CD8-positive, alpha-beta memory T cell (primary cell): ENCODE measurements around the gene GLIPR2. TPM values are rescaled to one million over a fixed set of nuclear protein-coding genes. Genes with fewer than 3 reads are reported as not detected.

Source experiments
- CTCF ChIA-PET: fragments of 350-600 bp; sonication (Branson Sonifier 250); formaldehyde crosslinking; loops from one replicate; lab custom pipeline; 2021; ENCODE audit warnings: antibody characterized with exemption; lab: Charles Lee
- POLR2A ChIA-PET: fragments of 350-600 bp; sonication (Branson Sonifier 250); formaldehyde crosslinking; loops from one replicate; lab custom pipeline; 2021; ENCODE audit warnings: antibody characterized with exemption; lab: Charles Lee
- DNase-seq, 5 donors: peaks; one replicate each; pipeline versions ENCODE4 v3.0.0 to v3.0.0-alpha.2; 2020 to 2022; ENCODE audit warnings: mixed read lengths in 1 of 5
- H3K27ac ChIP-seq: one replicate; pipeline ENCODE4 v1.7.0; 2013; ENCODE audit warnings: low read depth, mild to moderate bottlenecking, low read length, moderate library complexity
- H3K27me3 ChIP-seq: 2 replicates; pipeline ENCODE4 v1.7.0; 2013; ENCODE audit warnings: low read length, mild to moderate bottlenecking; ENCODE audit not compliant: insufficient read depth, poor library complexity, severe bottlenecking
- H3K36me3 ChIP-seq: 2 replicates; pipeline ENCODE4 v1.7.0; 2013; ENCODE audit warnings: mild to moderate bottlenecking, low read length, moderate library complexity; ENCODE audit not compliant: insufficient read depth
- H3K4me1 ChIP-seq: 2 replicates; pipeline ENCODE4 v1.7.0; 2013; ENCODE audit warnings: mild to moderate bottlenecking, low read length, moderate library complexity; ENCODE audit not compliant: insufficient read depth
- H3K4me3 ChIP-seq: 2 replicates; pipeline ENCODE4 v1.7.0; 2013; ENCODE audit warnings: mild to moderate bottlenecking, low read length
- H3K9me3 ChIP-seq: 2 replicates; pipeline ENCODE4 v1.7.0; 2013; ENCODE audit warnings: mild to moderate bottlenecking, low read length
- H3K27ac Mint-ChIP-seq, 8 donors: one replicate each; pipeline ENCODE4 v1.8.0; 2020 to 2021; ENCODE audit warnings: mixed read lengths in 8 of 8, mild to moderate bottlenecking in 6 of 8, inconsistent platforms in 3 of 8, moderate library complexity in 3 of 8
- H3K27me3 Mint-ChIP-seq, 2 donors: one replicate each; pipeline ENCODE4 v1.8.0; 2020 to 2021; ENCODE audit warnings: mixed read lengths in 2 of 2, mild to moderate bottlenecking in 1 of 2, moderate library complexity in 1 of 2
- H3K36me3 Mint-ChIP-seq, 3 donors: one replicate each; pipeline ENCODE4 v1.8.0; 2020 to 2021; ENCODE audit warnings: mixed read lengths in 3 of 3, inconsistent platforms in 1 of 3, mild to moderate bottlenecking in 1 of 3
- H3K4me1 Mint-ChIP-seq, 3 donors: one replicate each; pipeline ENCODE4 v1.8.0; 2020 to 2021; ENCODE audit warnings: mixed read lengths in 3 of 3, inconsistent platforms in 1 of 3, mild to moderate bottlenecking in 1 of 3
- H3K4me3 Mint-ChIP-seq, 7 donors: one replicate each; pipeline ENCODE4 v1.8.0; 2020 to 2021; ENCODE audit warnings: mixed read lengths in 7 of 7, mild to moderate bottlenecking in 6 of 7, moderate library complexity in 4 of 7, inconsistent platforms in 2 of 7
- H3K9me3 Mint-ChIP-seq, 5 donors: one replicate each; pipeline ENCODE4 v1.8.0; 2020 to 2022; ENCODE audit warnings: mixed read lengths in 5 of 5, mild to moderate bottlenecking in 3 of 5, moderate library complexity in 2 of 5, inconsistent platforms in 1 of 5
- polyA plus RNA-seq: library from polyadenylated mRNA; unstranded; fragments of 300-500 nt; fragmentation: Illumina TruSeq; gene quantifications from one replicate; pipeline ENCODE4 v1.2.3, GENCODE V29; 2021
- total RNA-seq, 2 experiments: library from RNA; stranded (reverse); gene quantifications; one replicate each; pipeline ENCODE4 v1.2.3, GENCODE V29; 2021

Gene GLIPR2
- total and polyA plus RNA-seq, 3 experiments from 2014 or later = 17.1 to 139 (median 17.5) TPM

DNA sequence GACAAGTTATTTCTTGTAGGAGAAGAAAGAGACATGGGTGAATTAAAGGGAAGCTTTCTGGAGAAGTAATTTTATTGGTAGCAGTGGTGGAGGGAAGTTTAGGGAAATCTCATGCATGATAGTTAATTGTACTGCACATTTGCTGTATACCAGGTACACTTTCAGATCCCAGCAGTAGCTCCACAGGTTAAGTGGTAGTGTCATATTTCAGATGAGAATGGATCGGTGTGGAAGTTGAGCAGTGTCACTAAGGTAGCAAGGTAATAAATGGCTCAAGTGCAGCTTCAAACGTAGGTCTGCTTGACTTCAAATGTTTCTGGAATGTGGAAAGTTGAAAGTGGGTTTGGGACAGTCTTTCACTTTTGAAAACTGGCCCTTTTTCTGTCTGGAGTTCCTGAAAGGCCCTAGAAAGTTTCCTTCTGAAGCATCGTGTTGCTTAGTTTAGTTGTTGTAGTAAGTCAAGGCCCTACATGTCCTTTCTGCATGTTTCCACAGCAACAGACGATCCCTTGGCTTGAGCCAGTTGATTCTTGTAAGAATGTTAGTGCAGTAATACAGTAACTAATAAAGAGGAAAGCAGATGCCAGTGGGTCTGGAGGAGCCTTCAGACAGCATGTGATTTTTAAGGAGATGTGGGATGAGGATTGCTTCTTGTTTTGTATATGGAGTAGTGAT, 57.9 kb downstream of the GLIPR2 start:
- Histone ChIP-seq H3K4me3 (no peak overlapping the region), H3K4me1 (peaks cover 41% of the 10 kb centered on the region), H3K27ac (no peak overlapping the region), H3K27me3 (no peaks in the 10 kb centered on the region), H3K9me3 (no peaks in the 10 kb centered on the region), H3K36me3 (peaks cover 9% of the 10 kb centered on the region)
- peak overlapping the region in 7 of 8 donors; percentile 32 to 94 (median 72) for H3K27ac Mint-ChIP-seq
- H3K27me3 Mint-ChIP-seq = peaks cover 0 to 4% of the 10 kb centered on the region in 2 donors
- H3K9me3 Mint-ChIP-seq = no peaks in the 10 kb centered on the region
- DNase-seq = no peak
- peaks cover 0 to 53% (median 10%) of the 10 kb centered on the region in 3 donors for H3K36me3 Mint-ChIP-seq
- peak overlapping the region in 5 of 7 donors; percentile 24 to 76 (median 47) for H3K4me3 Mint-ChIP-seq
- ChIA-PET POLR2A (interaction anchor here (1.0 kb wide), 1 partner anchor 134 kb away, joined by 3 read pairs; no protein-coding TSS in a partner anchor), CTCF (interaction anchor here (1.1 to 2.2 kb wide), 3 partner anchors 11 to 92 kb away, joined by 3 to 9 read pairs (median 4); no protein-coding TSS in a partner anchor)
- H3K4me1 Mint-ChIP-seq = peaks cover 50 to 66% (median 62%) of the 10 kb centered on the region in 3 donors

DNA sequence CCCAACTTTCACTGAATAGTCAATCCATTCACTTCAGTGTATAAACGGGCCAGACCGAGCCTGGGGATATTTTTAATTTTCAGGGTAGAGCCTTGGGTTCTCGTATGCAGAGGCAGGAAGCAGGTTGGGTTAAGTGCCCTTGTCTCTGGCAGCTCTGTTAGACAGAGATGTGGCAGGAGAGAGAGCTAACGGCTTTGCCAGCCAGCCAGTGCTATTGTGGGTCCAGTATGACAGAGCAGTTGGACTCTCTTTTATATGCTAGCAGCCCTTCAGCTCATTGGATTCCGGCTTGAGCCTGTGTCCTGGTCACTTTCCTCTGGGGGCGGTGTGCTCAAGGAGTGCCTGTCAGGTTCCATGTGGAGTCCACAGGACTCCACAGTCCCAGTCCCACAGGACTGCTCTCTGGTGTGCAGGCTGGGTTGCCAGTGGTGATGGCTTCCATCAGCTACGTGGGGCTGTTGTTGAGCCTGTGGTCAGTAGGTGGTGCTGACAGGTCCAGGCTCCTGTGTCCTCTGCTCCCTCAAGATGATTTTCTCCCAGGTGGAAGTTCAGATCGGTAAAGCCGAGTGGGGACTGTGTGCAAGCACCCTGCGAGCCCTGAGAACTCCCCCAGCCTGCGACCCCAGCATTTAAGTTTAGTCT, 68.5 kb downstream of the GLIPR2 start:
- H3K4me3 Mint-ChIP-seq = no peak overlapping the region
- no peaks in the 10 kb centered on the region for H3K9me3 Mint-ChIP-seq
- Histone ChIP-seq H3K4me1 (peaks cover 23% of the 10 kb centered on the region), H3K27me3 (no peaks in the 10 kb centered on the region), H3K27ac (no peak overlapping the region), H3K4me3 (no peak overlapping the region), H3K36me3 (peaks cover 79% of the 10 kb centered on the region), H3K9me3 (no peaks in the 10 kb centered on the region)
- H3K27me3 Mint-ChIP-seq = peaks cover 0 to 2% of the 10 kb centered on the region in 2 donors
- H3K36me3 Mint-ChIP-seq = peaks cover 0 to 97% (median 30%) of the 10 kb centered on the region in 3 donors
- ChIA-PET CTCF (interaction anchor here (0.7 kb wide), 1 partner anchor 1339 kb away, joined by 3 read pairs; no protein-coding TSS in a partner anchor), POLR2A (interaction anchor here (1.5 kb wide), 1 partner anchor 14 kb away, joined by 3 read pairs; no protein-coding TSS in a partner anchor)
- peak overlapping the region in 3 of 8 donors; percentile 11 to 72 (median 71) for H3K27ac Mint-ChIP-seq
- H3K4me1 Mint-ChIP-seq = peaks cover 24 to 57% (median 55%) of the 10 kb centered on the region in 3 donors
- no peak for DNase-seq

DNA sequence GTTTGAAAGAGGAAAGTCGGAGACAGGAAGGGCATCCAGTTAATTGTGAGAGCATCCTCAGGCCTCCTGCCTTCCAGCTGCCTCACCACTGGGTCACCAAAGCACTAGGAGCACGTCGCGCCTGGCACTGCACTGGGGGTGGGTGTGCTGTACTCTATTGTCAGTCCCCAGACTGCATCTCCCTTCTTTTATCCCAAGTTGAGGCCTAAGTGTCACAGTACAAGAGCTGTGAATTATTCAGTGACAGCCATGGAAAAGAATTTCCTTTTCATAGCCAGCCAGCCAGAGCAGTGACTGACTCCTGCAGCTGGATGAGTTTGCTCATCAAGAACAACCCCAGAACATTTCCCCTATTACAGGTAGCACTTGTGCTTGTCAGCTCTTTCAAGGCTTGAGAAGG, 70.5 kb downstream of the GLIPR2 start:
- Histone ChIP-seq H3K9me3 (no peaks in the 10 kb centered on the region), H3K27me3 (no peaks in the 10 kb centered on the region), H3K36me3 (peaks cover 66% of the 10 kb centered on the region), H3K4me3 (no peak overlapping the region), H3K27ac (no peak overlapping the region), H3K4me1 (peaks cover 27% of the 10 kb centered on the region)
- ChIA-PET CTCF (no interaction called here), POLR2A (no interaction called here)
- no peaks in the 10 kb centered on the region for H3K9me3 Mint-ChIP-seq
- peaks cover 0 to 98% (median 33%) of the 10 kb centered on the region in 3 donors for H3K36me3 Mint-ChIP-seq
- peak overlapping the region in 7 of 8 donors; percentile 27 to 89 (median 69) for H3K27ac Mint-ChIP-seq
- H3K27me3 Mint-ChIP-seq = peaks cover 0 to 2% of the 10 kb centered on the region in 2 donors
- H3K4me1 Mint-ChIP-seq = peaks cover 36 to 73% (median 64%) of the 10 kb centered on the region in 3 donors
- peak overlapping the region in 1 of 7 donors; percentile 75 for H3K4me3 Mint-ChIP-seq
- DNase-seq = no peak

DNA sequence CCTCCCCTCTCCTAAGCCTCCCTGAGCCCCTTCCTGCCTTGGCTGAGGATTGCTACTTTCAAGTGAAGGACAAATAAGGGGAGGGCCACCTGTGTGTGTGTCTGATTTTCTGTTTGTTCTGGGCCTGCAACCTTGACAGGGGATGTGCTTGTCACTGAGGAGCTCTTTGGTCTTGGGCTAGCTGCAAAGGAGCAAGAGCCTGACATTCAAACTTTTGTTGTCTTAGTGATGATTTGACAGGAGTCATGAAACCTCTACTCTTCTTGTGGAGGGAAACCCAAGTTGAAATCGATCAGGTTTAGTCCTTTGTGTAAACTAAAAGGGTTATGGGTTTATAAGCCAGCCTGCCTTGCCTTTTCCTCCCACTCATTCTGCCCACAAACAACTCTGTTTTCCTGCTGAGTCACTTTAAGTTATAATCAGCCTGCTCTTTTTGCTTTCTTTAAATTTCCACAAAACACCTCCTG, 71.0 kb downstream of the GLIPR2 start:
- POLR2A ChIA-PET = no interaction called here
- H3K4me1 Mint-ChIP-seq = peaks cover 34 to 69% (median 68%) of the 10 kb centered on the region in 3 donors
- peak overlapping the region; percentile 67 to 89 (median 78) for H3K27ac Mint-ChIP-seq
- Histone ChIP-seq H3K36me3 (peaks cover 65% of the 10 kb centered on the region), H3K9me3 (no peaks in the 10 kb centered on the region), H3K27ac (peak overlapping the region; percentile 28), H3K27me3 (no peaks in the 10 kb centered on the region), H3K4me3 (no peak overlapping the region), H3K4me1 (peaks cover 27% of the 10 kb centered on the region)
- no peak for DNase-seq
- CTCF ChIA-PET = no interaction called here
- peaks cover 0 to 2% of the 10 kb centered on the region in 2 donors for H3K27me3 Mint-ChIP-seq
- no peaks in the 10 kb centered on the region for H3K9me3 Mint-ChIP-seq
- peaks cover 0 to 98% (median 32%) of the 10 kb centered on the region in 3 donors for H3K36me3 Mint-ChIP-seq
- no peak overlapping the region for H3K4me3 Mint-ChIP-seq

DNA sequence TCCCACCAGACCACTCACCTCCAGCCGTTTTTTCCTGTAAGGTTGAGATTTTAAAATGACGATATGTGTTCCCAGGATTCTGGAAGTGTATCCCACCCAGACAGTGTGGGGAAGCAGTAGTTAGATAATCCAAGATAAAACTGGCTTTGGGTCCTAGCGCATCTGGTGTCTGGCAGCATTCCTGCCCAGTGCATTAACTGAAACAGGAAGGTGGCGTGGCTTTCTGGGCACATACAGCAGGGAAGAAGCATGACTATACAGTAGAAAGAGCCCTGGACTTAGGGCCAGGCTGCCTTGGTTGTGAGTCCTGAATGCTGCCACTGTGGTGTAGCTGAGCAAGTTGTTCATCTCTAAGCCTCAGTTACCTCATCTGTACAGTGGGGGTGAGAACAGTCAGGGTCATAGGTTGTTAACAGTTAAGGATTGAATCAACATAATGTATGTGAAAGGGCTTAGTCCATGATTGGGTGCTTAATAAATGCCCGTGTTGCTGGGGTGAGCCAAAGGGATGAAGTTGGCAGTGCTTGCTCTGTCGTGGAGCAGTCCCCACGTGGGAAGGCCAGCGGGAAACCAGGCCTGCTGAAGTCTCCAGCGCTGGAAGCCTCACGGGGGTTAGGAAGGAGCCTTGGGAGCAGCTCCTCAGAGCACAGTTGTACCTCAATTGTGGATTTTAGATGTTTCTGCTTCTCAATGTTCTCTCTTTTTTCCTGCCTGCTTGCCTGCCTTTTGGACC, 72.2 kb downstream of the GLIPR2 start:
- POLR2A ChIA-PET = no interaction called here
- Histone ChIP-seq H3K9me3 (no peaks in the 10 kb centered on the region), H3K4me3 (no peak overlapping the region), H3K27me3 (no peaks in the 10 kb centered on the region), H3K4me1 (peaks cover 27% of the 10 kb centered on the region), H3K27ac (no peak overlapping the region), H3K36me3 (peaks cover 64% of the 10 kb centered on the region)
- DNase-seq = no peak
- peaks cover 0 to 2% of the 10 kb centered on the region in 2 donors for H3K27me3 Mint-ChIP-seq
- H3K36me3 Mint-ChIP-seq = peaks cover 0 to 98% (median 27%) of the 10 kb centered on the region in 3 donors
- H3K4me1 Mint-ChIP-seq = peaks cover 40 to 70% (median 69%) of the 10 kb centered on the region in 3 donors
- CTCF ChIA-PET = interaction anchor here (1.1 kb wide), 1 partner anchor 18 kb away, joined by 3 read pairs; the partner anchor contains the start of gene CLTA
- H3K9me3 Mint-ChIP-seq = no peaks in the 10 kb centered on the region
- no peak overlapping the region for H3K4me3 Mint-ChIP-seq
- peak overlapping the region; percentile 17 to 84 (median 62) for H3K27ac Mint-ChIP-seq

DNA sequence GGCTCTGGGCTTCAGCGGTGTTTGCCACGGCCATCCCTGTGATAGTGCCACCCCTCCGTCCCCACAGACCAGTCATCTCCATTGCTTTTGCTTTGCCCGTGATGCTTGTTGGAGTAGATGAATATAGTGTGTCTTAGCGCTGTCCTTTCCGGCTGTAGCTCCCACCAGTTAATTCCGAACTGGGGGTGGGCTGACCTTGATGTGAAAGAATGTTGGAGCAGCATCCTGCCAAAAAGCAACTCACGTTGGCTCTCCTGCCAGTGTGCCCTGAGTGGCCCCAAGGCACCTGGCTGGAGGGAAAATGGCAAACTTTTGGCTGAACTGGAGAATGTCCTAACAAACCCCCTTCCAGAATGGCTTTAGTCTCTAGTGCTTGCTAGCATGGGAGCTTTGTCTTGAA, 74.2 kb downstream of the GLIPR2 start:
- Histone ChIP-seq H3K9me3 (no peaks in the 10 kb centered on the region), H3K27ac (no peak overlapping the region), H3K36me3 (peaks cover 48% of the 10 kb centered on the region), H3K27me3 (no peaks in the 10 kb centered on the region), H3K4me1 (peaks cover 31% of the 10 kb centered on the region), H3K4me3 (no peak overlapping the region)
- no peak for DNase-seq
- H3K4me3 Mint-ChIP-seq = no peak overlapping the region
- H3K36me3 Mint-ChIP-seq = peaks cover 0 to 96% (median 20%) of the 10 kb centered on the region in 3 donors
- H3K4me1 Mint-ChIP-seq = peaks cover 40 to 78% (median 74%) of the 10 kb centered on the region in 3 donors
- ChIA-PET POLR2A (no interaction called here), CTCF (interaction anchor here (1.5 kb wide), 1 partner anchor 42 kb away, joined by 3 read pairs; no protein-coding TSS in a partner anchor)
- H3K27ac Mint-ChIP-seq = peak overlapping the region in 6 of 8 donors; percentile 14 to 75 (median 40)
- H3K27me3 Mint-ChIP-seq = peaks cover 0 to 2% of the 10 kb centered on the region in 2 donors
- no peaks in the 10 kb centered on the region for H3K9me3 Mint-ChIP-seq

DNA sequence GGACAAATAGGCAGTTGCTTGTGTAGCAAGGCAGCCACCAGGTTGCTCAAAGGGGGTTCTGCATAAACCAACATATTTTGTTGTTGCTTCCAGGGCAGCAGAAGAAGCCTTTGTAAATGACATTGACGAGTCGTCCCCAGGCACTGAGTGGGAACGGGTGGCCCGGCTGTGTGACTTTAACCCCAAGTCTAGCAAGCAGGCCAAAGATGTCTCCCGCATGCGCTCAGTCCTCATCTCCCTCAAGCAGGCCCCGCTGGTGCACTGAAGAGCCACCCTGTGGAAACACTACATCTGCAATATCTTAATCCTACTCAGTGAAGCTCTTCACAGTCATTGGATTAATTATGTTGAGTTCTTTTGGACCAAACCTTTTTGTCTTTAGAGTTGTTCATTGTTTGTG, 75.0 kb downstream of the GLIPR2 start:
- no peak overlapping the region for H3K27ac ChIP-seq
- Mint-ChIP-seq H3K9me3 (no peaks in the 10 kb centered on the region), H3K4me1 (peaks cover 40 to 76% (median 74%) of the 10 kb centered on the region in 3 donors), H3K27ac (peak overlapping the region in 6 of 8 donors; percentile 10 to 75 (median 28)), H3K27me3 (peaks cover 0 to 2% of the 10 kb centered on the region in 2 donors), H3K4me3 (no peak overlapping the region), H3K36me3 (peaks cover 0 to 92% (median 18%) of the 10 kb centered on the region in 3 donors)
- peaks cover 44% of the 10 kb centered on the region for H3K36me3 ChIP-seq
- no peak overlapping the region for H3K4me3 ChIP-seq
- no peak for DNase-seq
- CTCF ChIA-PET = no interaction called here
- peaks cover 37% of the 10 kb centered on the region for H3K4me1 ChIP-seq
- H3K27me3 ChIP-seq = no peaks in the 10 kb centered on the region
- no peaks in the 10 kb centered on the region for H3K9me3 ChIP-seq
- POLR2A ChIA-PET = no interaction called here
